Stimulated activated naive CD8-positive, alpha-beta T cell treated with anti-CD3 and anti-CD28 coated beads, Interleukin-15, amount 100 ng/mL, for 72 hours (primary cell): ENCODE results near the gene SKI.

Experiments
- ATAC-seq: fragments of 150-1000 bp; cut with Tn5 transposase; 2 replicates; pipeline ENCODE4 v1.10.0; 2021; ENCODE audit warnings: mild to moderate bottlenecking, moderate library complexity
- DNase-seq, 2 donors: peaks; one replicate each; pipeline ENCODE4 v3.0.0; 2021 to 2022
- H3K27ac Mint-ChIP-seq, 2 donors: one replicate each; pipeline ENCODE4 v1.8.0; 2022; ENCODE audit warnings: mild to moderate bottlenecking in 2 of 2, mixed read lengths in 2 of 2, moderate library complexity in 2 of 2
- H3K27me3 Mint-ChIP-seq: one replicate; pipeline ENCODE4 v1.8.0; 2022; ENCODE audit warnings: mixed read lengths
- H3K4me1 Mint-ChIP-seq: one replicate; pipeline ENCODE4 v1.8.0; 2022; ENCODE audit warnings: mild to moderate bottlenecking, mixed read lengths
- H3K4me3 Mint-ChIP-seq, 2 donors: one replicate each; pipeline ENCODE4 v1.8.0; 2022; ENCODE audit warnings: mild to moderate bottlenecking in 2 of 2, mixed read lengths in 2 of 2, moderate library complexity in 1 of 2
- H3K9me3 Mint-ChIP-seq, 2 donors: one replicate each; pipeline ENCODE4 v1.8.0; 2022; ENCODE audit warnings: mixed read lengths in 2 of 2

The SKI gene

GRCh38 chr1:2354511-2355372, 126.6 kb downstream of the SKI start:
- no peak for DNase-seq
- Mint-ChIP-seq H3K27ac (peak overlapping the region in 1 of 2 donors; percentile 33), H3K4me1 (no peaks in the 10 kb centered on the region), H3K9me3 (no peaks in the 10 kb centered on the region), H3K4me3 (no peak overlapping the region), H3K27me3 (no peaks in the 10 kb centered on the region)
- no peak for ATAC-seq

DNA sequence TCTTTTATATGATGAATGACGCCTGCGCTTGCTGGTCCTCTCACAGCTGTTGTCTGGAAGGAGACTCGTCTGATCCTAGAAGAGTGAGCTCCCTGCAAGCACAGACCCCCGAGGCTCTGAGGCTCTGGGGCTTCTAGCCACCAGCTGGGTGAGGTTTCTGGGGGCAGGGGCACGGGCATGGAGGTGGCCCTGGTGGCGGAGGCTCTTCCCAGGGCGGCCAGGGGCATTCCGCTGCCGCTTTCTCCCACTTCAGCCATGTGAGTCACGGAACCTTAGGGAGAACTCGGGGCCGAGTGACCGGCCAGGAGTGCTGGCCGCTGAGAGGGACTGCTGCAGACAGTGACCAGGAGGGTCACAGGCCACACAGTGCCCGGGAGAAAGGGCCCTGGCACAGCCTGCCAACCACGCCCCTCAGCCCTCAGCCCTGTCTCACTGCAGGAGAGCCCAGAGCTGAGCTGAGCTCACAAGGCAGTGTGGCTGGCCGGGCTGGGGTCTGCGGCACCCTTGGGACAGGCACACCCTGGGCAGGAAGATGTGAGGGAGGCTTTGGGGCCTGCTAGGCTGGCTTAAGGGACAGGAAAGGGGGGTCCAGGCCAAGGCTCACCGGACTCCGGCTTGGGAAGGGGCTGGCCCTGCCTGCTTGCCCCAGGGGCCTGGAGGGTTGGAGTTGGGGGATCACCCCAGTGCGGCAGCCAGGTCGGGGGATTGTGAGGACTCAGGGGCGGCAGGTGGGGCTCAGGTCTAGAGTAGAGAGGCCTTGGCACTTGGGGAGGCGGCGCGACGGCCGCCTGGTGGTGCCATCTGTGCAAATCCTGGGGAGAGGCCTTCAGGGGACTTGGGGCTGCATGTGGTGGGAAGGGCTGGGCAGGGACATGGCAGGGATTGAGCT, 127.5 kb downstream of the SKI start:
- Mint-ChIP-seq H3K27ac (no peak overlapping the region), H3K4me1 (peaks cover 6% of the 10 kb centered on the region), H3K4me3 (no peak overlapping the region), H3K27me3 (no peaks in the 10 kb centered on the region), H3K9me3 (no peaks in the 10 kb centered on the region)
- ATAC-seq (no peak), DNase-seq (no peak)

DNA sequence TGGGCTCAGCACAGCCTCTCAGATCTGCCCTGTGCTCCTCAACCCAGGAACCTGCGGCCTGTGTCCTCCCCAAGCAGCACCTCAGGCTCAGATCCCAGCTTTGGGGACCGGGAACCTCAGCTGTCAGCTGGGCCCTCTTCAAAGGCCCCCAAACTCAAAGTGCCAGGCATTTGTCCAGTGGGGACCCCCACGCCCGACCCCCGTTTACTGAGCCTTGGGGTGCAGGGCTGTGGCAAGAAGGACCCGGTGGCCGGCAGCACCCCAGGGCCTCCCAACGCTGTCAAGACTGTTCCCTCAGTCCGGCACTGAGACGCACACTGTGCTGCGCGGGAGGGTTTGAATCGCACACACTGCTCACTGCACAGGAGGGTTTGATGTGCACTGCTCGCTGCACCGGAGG, 128.3 kb downstream of the SKI start:
- H3K4me1 Mint-ChIP-seq, result peaks cover 6% of the 10 kb centered on the region

GRCh38 chr1:2356911-2357845, 129.1 kb downstream of the SKI start:
- H3K4me3 Mint-ChIP-seq, result no peak overlapping the region
- H3K27me3 Mint-ChIP-seq, result no peaks in the 10 kb centered on the region
- ATAC-seq (no peak), DNase-seq (no peak)
- peaks cover 6% of the 10 kb centered on the region for H3K4me1 Mint-ChIP-seq
- H3K27ac Mint-ChIP-seq, result no peak overlapping the region
- H3K9me3 Mint-ChIP-seq, result peaks cover 0 to 2% of the 10 kb centered on the region in 2 donors

More for the DNA sequence above, 128.3 kb downstream of the SKI start:
- ATAC-seq (no peak), DNase-seq (no peak)
- Mint-ChIP-seq H3K27ac (no peak overlapping the region), H3K4me3 (no peak overlapping the region), H3K27me3 (no peaks in the 10 kb centered on the region), H3K9me3 (no peaks in the 10 kb centered on the region)

GRCh38 chr1:2358072-2358471, 130.0 kb downstream of the SKI start:
- Mint-ChIP-seq H3K4me3 (no peak overlapping the region), H3K4me1 (peaks cover 6% of the 10 kb centered on the region), H3K27me3 (no peaks in the 10 kb centered on the region), H3K9me3 (peaks cover 2 to 4% of the 10 kb centered on the region in 2 donors), H3K27ac (no peak overlapping the region)
- ATAC-seq, result no peak
- no peak for DNase-seq

DNA sequence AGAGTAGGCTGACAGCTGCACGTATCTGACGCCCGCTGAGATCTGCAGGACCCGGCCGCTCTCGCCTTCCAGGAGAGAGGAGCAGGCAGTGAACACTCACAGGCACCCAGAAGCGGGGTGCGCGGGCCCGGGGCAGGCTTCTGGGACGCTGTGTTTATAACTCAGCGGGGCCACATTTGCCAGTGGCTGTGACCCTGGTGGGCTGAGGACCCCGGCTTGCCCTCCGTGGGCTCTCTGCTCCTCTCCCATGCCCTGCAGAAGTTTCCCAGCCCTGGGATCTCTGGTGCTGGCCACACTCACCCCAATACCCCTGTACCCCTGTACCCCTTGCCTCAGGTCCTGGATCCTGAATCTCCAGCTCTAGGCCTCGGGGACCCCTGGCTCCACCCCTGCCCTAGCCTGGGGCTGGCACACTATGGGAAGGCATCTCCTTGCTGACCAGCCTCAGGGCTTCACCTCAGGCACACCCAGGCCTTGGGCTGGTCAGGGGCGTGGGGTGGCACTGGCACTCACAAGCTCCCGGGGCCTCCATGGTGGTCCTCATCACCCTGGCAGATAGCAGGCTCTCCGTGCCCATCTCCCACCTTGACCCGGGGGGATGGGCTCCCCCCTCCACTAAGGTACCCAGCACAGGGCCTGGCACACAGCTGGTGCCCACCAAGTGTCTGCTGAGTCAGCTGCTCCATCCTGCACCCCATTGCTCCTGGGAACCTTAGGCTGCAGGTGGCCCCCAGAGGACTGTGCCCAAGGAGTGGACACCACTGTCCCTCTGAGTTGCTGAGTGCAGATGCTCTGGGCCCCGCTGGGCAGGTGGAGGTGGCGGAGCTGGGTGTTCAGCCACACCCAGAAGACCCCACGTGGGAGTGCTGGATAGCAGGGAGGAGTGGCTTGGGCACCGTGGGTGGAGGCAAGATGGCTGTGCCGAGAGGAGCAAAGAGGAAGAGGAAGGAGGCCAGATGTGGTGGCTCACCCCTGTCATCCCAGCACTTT, 130.8 kb downstream of the SKI start:
- ATAC-seq, result no peak
- Mint-ChIP-seq H3K9me3 (peaks cover 8 to 10% of the 10 kb centered on the region in 2 donors), H3K4me1 (peaks cover 6% of the 10 kb centered on the region), H3K27me3 (no peaks in the 10 kb centered on the region), H3K27ac (no peak overlapping the region), H3K4me3 (no peak overlapping the region)
- no peak for DNase-seq
